HepG2 (cell line): ENCODE measurements around the gene ZNF683. TPM values are rescaled to one million over a fixed set of nuclear protein-coding genes. Genes with fewer than 3 reads are reported as not detected.

ENCODE experiments used
- ASH2L ChIP-seq: fragments of 300-600, 200-600 bp; sonication (generic); IDR thresholded peaks from 2 replicates; pipeline ENCODE4 v1.7.0; 2017; ENCODE audit warnings: low read depth, mild to moderate bottlenecking, moderate library complexity, mixed read lengths, low read length; ENCODE audit not compliant: insufficient read length
- LBX2 ChIP-seq: sonication (generic); formaldehyde crosslinking; IDR thresholded peaks from 2 replicates; pipeline ENCODE4 v1.5.0; 2020; ENCODE audit warnings: missing genetic modification reagents, mild to moderate bottlenecking, borderline replicate concordance
- NR2F1 ChIP-seq, 2 experiments: fragments of 450-650 bp in 1 of 2; formaldehyde crosslinking in 1 of 2; IDR thresholded peaks; 2 replicates each; pipeline versions ENCODE4 v1.5.0 to v1.6.1; 2016 to 2020; ENCODE audit warnings: mild to moderate bottlenecking in 1 of 2, missing compliant biosample characterization in 1 of 2, missing genetic modification reagents in 1 of 2, moderate library complexity in 1 of 2
- PITX1 ChIP-seq: sonication (generic); formaldehyde crosslinking; IDR thresholded peaks from 2 replicates; pipeline ENCODE4 v1.5.1; 2020; ENCODE audit warnings: mild to moderate bottlenecking, missing genetic modification reagents
- POLR2G ChIP-seq: fragments of 200-400 bp; formaldehyde crosslinking; IDR thresholded peaks from 2 replicates; pipeline ENCODE4 v1.6.1; 2018; ENCODE audit warnings: mild to moderate bottlenecking, low read depth, low read length, moderate library complexity
- RCOR2 ChIP-seq: IDR thresholded peaks from 2 replicates; pipeline ENCODE4 v1.6.1; 2016; ENCODE audit warnings: missing biosample characterization, missing genetic modification reagents
- REL ChIP-seq: sonication (generic); formaldehyde crosslinking; conservative IDR thresholded peaks from 2 replicates; pipeline ENCODE4 v1.8.0; 2022; ENCODE audit warnings: mild to moderate bottlenecking, missing genetic modification reagents, moderate library complexity
- SRY ChIP-seq: sonication (generic); formaldehyde crosslinking; IDR thresholded peaks from 2 replicates; pipeline ENCODE4 v1.8.0; 2022; ENCODE audit warnings: mild to moderate bottlenecking, missing genetic modification reagents
- TCF7 ChIP-seq: sonication (generic); IDR thresholded peaks from 2 replicates; pipeline ENCODE4 v1.6.1; 2016; ENCODE audit warnings: antibody characterized with exemption, low read depth
- TP53 ChIP-seq: sonication (generic); formaldehyde crosslinking; conservative IDR thresholded peaks from 2 replicates; pipeline ENCODE4 v1.4.0; 2020; ENCODE audit warnings: missing genetic modification reagents
- ZBTB40 ChIP-seq, 2 experiments: fragments of 450-650 bp in 1 of 2; sonication (generic) in 1 of 2; formaldehyde crosslinking in 1 of 2; IDR thresholded peaks; 2 replicates each; pipeline versions ENCODE4 v1.6.1 to v1.8.0; 2016 to 2022; ENCODE audit warnings: antibody characterized with exemption in 1 of 2, mild to moderate bottlenecking in 1 of 2, missing genetic modification reagents in 1 of 2
- ZNF329 ChIP-seq: sonication (generic); formaldehyde crosslinking; IDR thresholded peaks from 2 replicates; pipeline ENCODE4 v1.9.0; 2021; ENCODE audit warnings: low read depth, mild to moderate bottlenecking, missing genetic modification reagents
- ZNF333 ChIP-seq: sonication (generic); formaldehyde crosslinking; IDR thresholded peaks from 2 replicates; pipeline ENCODE4 v1.4.0; 2020; ENCODE audit warnings: mild to moderate bottlenecking, missing genetic modification reagents, borderline replicate concordance
- ZNF34 ChIP-seq: sonication (generic); formaldehyde crosslinking; IDR thresholded peaks from 2 replicates; pipeline ENCODE4 v1.4.0; 2020; ENCODE audit warnings: mild to moderate bottlenecking, missing genetic modification reagents, borderline replicate concordance
- ZNF784 ChIP-seq: sonication (generic); formaldehyde crosslinking; IDR thresholded peaks from 2 replicates; pipeline ENCODE4 v1.5.1; 2020; ENCODE audit warnings: missing genetic modification reagents, mild to moderate bottlenecking, borderline replicate concordance
- polyA plus RNA-seq, 8 experiments: library from polyadenylated mRNA; depleted of rRNA in 3 of 8; stranded (reverse) in 7 of 8; unstranded in 1 of 8; fragments of >200 nt; fragmentation: Illumina TruSeq in 4 of 8; extraction: Trizol in 4 of 8; gene quantifications; 2 replicates each; pipeline versions ENCODE4 v1.2.1 to v1.2.3, GENCODE V29; 2011 to 2016; ENCODE audit warnings: low read depth in 4 of 8, missing spikeins in 1 of 8, mixed read lengths in 1 of 8; ENCODE audit not compliant: insufficient read depth in 1 of 8
- total RNA-seq, 5 experiments: library from RNA; depleted of rRNA; stranded (reverse); fragments of >200 nt; fragmentation: Illumina TruSeq; extraction: Trizol; gene quantifications; 2 replicates each; pipeline ENCODE4 v1.2.3, GENCODE V29; 2016; ENCODE audit warnings: low read depth in 1 of 5

ZNF683 gene
- total and polyA plus RNA-seq, 2 of the 13 experiments (the other 11 are each of a cell fraction or from before 2014, with no cell fraction given), result not detected

- TF ChIP-seq ASH2L (peak; percentile 93), SRY (no peak), ZNF333 (CRISPR knock-in tag) (no peak), REL (0 out of 2 replicates have a peak, but pooled peaks have one; percentile 47), PITX1 (peak; percentile 93), RCOR2 (CRISPR knock-in tag) (peak; percentile 77), TCF7 (peak; percentile 96), NR2F1 (CRISPR knock-in tag; IDR thresholded peaks at IDR 0.05) (peak; percentile 85 to 93), TP53 (CRISPR knock-in tag) (no peak), ZNF784 (CRISPR knock-in tag) (peak; percentile 48; the same call in 1 of the 2 replicates), ZNF34 (CRISPR knock-in tag) (0 out of 2 replicates have a peak, but pooled peaks have one; percentile 86), ZNF329 (no peak), POLR2G (peak; percentile 94), LBX2 (no peak), ZBTB40 (IDR thresholded peaks at IDR 0.05) (no peak), ZBTB40 (CRISPR knock-in tag; IDR thresholded peaks at IDR 0.05) (peak; percentile 64; the same call in 1 of the 2 replicates)
Measured at GRCh38 chr1:26350701-26351589, 21.6 kb downstream of the ZNF683 start (continued).
